ENCODE data around the gene OPCML. TPM values are rescaled to one million over a fixed set of nuclear protein-coding genes. Genes with fewer than 3 reads are reported as not detected.

Gene OPCML
- total RNA-seq, 1 experiment from 2014 or later: 0.94 TPM

GRCh38 chr11:133414506-133414905 is 117.8 kb downstream of the OPCML start:
- no peak for DNase-seq
- Histone ChIP-seq H4K20me1 (ENCODE audit: control insufficient read depth, insufficient read depth, insufficient read length) (no peaks in the 10 kb centered on the region), H3K27ac (ENCODE audit: insufficient read length, low read depth, low read length) (no peak overlapping the region), H3K4ac (ENCODE audit: low read depth, low read length) (no peak overlapping the region), H4K91ac (ENCODE audit: insufficient read length, low read depth, low read length) (no peak overlapping the region), H2BK5ac (ENCODE audit: insufficient read length, low read length) (no peak overlapping the region), H3K14ac (ENCODE audit: insufficient read depth, low read length) (no peak overlapping the region), H3K56ac (ENCODE audit: insufficient read length, low read depth, low read length) (no peak overlapping the region), H3K18ac (ENCODE audit: insufficient read length, low read depth, low read length) (no peak overlapping the region), H3K23me2 (ENCODE audit: insufficient read length, low read depth, low read length, poor library complexity, severe bottlenecking) (no peaks in the 10 kb centered on the region), H4K5ac (ENCODE audit: insufficient read length, low read depth, low read length) (no peak overlapping the region), H2BK15ac (ENCODE audit: low read depth, low read length) (no peak overlapping the region), H2AK5ac (ENCODE audit: insufficient read length, low read length) (no peak overlapping the region), H3K9me3 (ENCODE audit: control insufficient read depth, low read depth, low read length) (no peaks in the 10 kb centered on the region), H3K4me1 (ENCODE audit: insufficient read depth, low read length) (no peaks in the 10 kb centered on the region), H2BK120ac (ENCODE audit: low read depth, low read length, poor library complexity, severe bottlenecking) (no peak overlapping the region), H2AFZ (ENCODE audit: low read length) (no peak overlapping the region), H3K4me2 (ENCODE audit: insufficient read depth, insufficient read length, low read length) (no peak overlapping the region), H3K27me3 (ENCODE audit: insufficient read depth, low read length) (no peaks in the 10 kb centered on the region), H3K79me2 (ENCODE audit: insufficient read depth, low read length) (no peaks in the 10 kb centered on the region), H3K23ac (ENCODE audit: insufficient read length, low read depth, low read length) (no peak overlapping the region), H4K8ac (replicated peaks; ENCODE audit: insufficient read length, low read depth, low read length) (no peak overlapping the region), H3K79me1 (ENCODE audit: insufficient read depth, low read depth, low read length, poor library complexity, severe bottlenecking) (no peaks in the 10 kb centered on the region), H3K9ac (ENCODE audit: extremely low read depth, insufficient read length, low read length) (no peak overlapping the region), H2BK12ac (ENCODE audit: insufficient read length, low read depth, low read length) (no peak overlapping the region), H3T11ph (ENCODE audit: low read length) (no peak overlapping the region), H2BK20ac (ENCODE audit: low read depth, low read length, poor library complexity, severe bottlenecking) (no peak overlapping the region)
- H3K4me1 Mint-ChIP-seq: peaks cover 10 to 18% of the 10 kb centered on the region in 2 experiments
- peaks cover 3% of the 10 kb centered on the region; the same call in 1 of the 2 replicates for H3K27me3 Mint-ChIP-seq (ENCODE audit: low read depth)
- H3K36me3 Mint-ChIP-seq (ENCODE audit: insufficient read depth in 1 of 3, low read depth in 3 of 3): peaks cover 2 to 6% (median 4%) of the 10 kb centered on the region in 3 experiments; a peak in 3 of 7 replicates
- no peak overlapping the region for H3K4me3 Mint-ChIP-seq
- WGBS (ENCODE audit: extremely low coverage, insufficient read length, low lambda C conversion rate): no CpG with 5 or more reads among the region's 6 CpGs
- H3K27ac Mint-ChIP-seq: no peak overlapping the region; a peak in 1 of 7 replicates
- peaks cover 0 to 6% of the 10 kb centered on the region in 2 experiments; a peak in 3 of 5 replicates for H3K9me3 Mint-ChIP-seq
- TF ChIP-seq CTCF (conservative IDR thresholded peaks at IDR 0.05): no peak

Data from H9 (cell line).